ENCODE measurements around the gene MTFMT.

MTFMT gene

DNA sequence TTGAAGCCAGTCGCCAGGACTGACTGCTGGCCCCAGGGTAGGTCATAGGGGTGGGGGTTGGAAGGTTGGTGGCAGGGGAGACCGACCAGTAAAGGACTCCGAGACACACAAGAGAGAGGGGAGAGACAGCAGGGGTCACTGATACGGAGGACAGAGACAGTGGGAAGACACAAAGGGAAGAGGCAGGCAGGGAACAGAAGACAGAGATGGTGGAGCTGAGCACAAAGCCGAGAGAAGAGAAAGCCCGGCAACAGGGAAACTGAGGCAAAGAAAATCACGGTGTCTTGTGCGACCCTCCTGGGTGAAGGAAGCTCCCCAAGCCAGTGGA is 37.8 kb upstream of the MTFMT start:
- H3K4me3 ChIP-seq (replicated peaks; ENCODE audit: low read depth, low read length): peak overlapping the region; percentile 42
- TF ChIP-seq, protein P1, sequence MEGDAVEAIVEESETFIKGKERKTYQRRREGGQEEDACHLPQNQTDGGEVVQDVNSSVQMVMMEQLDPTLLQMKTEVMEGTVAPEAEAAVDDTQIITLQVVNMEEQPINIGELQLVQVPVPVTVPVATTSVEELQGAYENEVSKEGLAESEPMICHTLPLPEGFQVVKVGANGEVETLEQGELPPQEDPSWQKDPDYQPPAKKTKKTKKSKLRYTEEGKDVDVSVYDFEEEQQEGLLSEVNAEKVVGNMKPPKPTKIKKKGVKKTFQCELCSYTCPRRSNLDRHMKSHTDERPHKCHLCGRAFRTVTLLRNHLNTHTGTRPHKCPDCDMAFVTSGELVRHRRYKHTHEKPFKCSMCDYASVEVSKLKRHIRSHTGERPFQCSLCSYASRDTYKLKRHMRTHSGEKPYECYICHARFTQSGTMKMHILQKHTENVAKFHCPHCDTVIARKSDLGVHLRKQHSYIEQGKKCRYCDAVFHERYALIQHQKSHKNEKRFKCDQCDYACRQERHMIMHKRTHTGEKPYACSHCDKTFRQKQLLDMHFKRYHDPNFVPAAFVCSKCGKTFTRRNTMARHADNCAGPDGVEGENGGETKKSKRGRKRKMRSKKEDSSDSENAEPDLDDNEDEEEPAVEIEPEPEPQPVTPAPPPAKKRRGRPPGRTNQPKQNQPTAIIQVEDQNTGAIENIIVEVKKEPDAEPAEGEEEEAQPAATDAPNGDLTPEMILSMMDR (IDR thresholded peaks at IDR 0.05; ENCODE audit: low read length, missing control alignments): no peak
- DNase-seq (ENCODE audit: low read depth): no peak

DNA sequence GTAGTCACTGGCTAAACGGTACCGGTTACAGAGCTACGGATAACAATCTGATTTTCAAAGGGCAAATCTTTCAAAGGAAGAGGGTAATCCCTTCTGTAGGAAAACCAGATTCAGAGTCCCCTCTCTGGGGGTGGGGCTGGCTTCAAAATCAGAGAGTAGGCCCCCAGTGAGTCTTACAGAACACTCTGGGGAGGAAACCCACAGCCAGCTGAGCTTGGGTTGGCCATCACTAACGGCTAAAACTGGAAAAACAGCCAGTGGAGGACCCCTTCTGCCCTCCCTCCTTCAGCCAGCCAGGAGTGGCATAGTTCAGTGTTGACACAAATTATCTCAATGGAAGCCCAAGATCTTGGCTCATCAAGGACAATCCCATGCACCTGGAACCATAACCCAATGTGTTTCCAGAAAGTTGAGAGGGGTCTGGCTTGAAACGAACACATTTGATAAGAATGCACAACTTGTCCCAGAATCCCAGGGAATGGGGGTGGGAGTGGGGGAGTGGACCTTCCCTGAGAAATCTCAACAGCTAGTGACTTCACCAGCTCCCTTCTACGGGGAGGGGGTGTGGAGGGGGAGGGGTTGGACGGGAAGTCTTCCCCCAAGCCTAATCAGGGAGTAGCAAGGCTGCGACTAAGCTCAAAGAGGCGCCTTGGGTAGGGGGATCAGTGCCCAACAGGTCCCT is 37.3 kb upstream of the MTFMT start:
- TF ChIP-seq, protein P1 (IDR thresholded peaks at IDR 0.05; ENCODE audit: low read length, missing control alignments): no peak
- peak overlapping the region; percentile 42 for H3K4me3 ChIP-seq (replicated peaks; ENCODE audit: low read depth, low read length)

DNA sequence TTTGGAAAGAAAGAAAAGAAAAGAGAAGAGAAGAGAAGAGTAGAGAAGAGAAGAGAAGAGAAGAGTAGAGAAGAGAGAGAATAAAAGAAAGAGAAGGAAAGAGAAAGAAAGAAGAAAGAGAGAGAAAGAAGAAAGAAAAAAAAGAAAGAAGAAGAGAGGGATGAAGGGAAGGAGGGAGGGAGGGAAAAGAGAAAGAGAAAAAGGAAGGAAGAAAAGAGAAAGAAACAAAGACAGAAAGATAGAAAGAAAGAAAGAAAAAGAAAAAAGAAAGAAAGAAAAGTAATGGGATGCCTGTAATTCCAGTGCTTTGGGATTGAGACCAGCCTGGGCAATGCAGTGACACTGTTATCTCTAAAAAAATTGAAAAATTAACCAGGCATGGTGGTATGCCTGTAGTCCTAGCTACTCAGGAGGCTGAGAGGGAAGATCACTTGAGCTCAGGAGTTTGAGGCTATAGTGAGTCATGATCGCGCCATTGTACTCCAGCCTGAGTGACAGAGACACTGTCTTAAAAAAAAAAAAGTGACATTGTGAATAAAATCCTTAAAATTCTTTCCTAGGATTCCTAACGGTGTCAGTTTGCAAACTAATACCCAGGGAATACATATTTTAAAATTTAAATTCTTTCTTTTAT is 36.7 kb upstream of the MTFMT start:
- H3K4me3 ChIP-seq (replicated peaks; ENCODE audit: low read depth, low read length): peak overlapping the region; percentile 13
- peak; percentile 36 for DNase-seq (ENCODE audit: low read depth)
- TF ChIP-seq, protein P1 (IDR thresholded peaks at IDR 0.05; ENCODE audit: low read length, missing control alignments): no peak

More for the DNA sequence above, 37.3 kb upstream of the MTFMT start:
- no peak for DNase-seq (ENCODE audit: low read depth)

DNA sequence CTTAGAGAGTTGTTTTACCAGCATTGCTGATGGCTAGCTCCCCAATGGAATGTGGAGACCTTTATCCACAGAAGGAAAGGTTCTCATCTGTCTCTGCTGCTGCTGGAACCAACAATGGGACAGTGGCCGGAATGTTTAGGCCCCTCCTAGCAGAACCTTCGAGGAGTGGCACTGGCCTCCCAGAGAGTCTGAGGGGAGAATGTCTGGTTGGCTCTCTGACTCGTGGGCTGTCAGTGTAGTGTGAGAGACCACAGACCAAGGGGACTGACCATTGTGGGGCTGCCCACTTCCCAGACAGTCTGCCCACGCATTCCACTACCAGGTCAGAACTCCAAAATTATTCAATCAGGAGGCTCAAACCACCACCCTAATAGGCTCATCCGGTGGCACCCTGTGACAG is 33.3 kb upstream of the MTFMT start:
- no peak overlapping the region for H3K4me3 ChIP-seq (replicated peaks; ENCODE audit: low read depth, low read length)
- TF ChIP-seq, protein P1 (IDR thresholded peaks at IDR 0.05; ENCODE audit: low read length, missing control alignments): no peak

DNA sequence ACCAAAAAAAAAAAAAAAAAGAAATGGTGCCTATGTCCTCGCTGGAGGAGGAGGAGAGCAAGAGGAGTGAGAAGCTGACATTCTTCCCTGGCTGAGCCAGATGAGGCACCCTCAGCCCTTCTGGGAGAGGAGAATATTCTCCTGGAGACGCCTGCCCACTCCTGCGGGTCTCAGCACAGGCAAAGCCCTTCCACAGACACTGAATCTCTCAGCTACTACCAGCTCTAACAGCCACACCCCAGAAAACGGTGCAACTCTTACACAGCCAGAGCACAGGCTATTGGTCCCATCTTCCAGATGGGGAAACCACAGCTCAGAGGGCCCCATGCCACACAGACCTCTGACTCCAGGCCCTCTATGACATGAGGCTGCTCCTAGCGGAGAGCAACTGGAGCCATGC is 32.6 kb upstream of the MTFMT start:
- no peak overlapping the region for H3K4me3 ChIP-seq (replicated peaks; ENCODE audit: low read depth, low read length)
- DNase-seq (ENCODE audit: low read depth): no peak
- TF ChIP-seq, protein P1 (IDR thresholded peaks at IDR 0.05; ENCODE audit: low read length, missing control alignments): no peak

More for the DNA sequence above, 33.3 kb upstream of the MTFMT start:
- DNase-seq (ENCODE audit: low read depth): no peak

DNA sequence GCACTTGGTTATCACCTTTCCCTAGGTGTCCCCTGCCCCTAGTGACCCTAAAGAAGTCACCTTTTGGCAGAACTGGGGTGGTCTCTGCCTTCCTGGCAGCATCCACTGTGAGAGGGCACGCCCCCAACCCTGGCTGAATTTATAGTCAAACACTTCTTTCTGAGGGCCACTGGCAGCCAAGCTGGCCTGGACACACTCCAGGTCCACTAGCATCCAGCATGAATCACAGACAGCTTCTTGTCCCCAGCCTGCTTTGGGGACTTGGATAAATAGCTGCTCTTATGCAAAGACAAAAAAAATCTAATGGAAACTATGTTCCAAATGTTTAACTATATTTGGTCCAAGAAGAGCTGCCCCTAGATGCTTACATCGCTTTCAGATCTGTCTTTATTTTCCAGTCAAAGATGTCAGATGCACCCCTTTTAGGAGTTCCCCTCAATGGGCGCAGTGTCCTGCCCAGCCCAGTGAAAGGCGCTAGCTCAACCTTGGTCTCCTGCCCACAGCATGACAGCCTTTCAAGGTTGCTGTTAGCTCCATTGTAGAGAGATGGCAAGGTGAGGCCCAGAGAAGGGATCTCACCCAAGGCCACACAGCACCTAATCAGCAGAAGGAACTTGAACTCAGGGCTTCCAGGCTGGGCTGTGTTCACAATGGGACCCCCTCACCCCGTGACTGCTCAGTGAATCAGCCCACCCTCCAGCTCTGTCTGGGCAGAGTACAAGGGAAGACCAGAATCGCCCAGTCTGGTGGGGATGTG is 31.4 kb upstream of the MTFMT start:
- no peak for DNase-seq (ENCODE audit: low read depth)
- H3K4me3 ChIP-seq (replicated peaks; ENCODE audit: low read depth, low read length): no peak overlapping the region
- TF ChIP-seq, protein P1 (IDR thresholded peaks at IDR 0.05; ENCODE audit: low read length, missing control alignments): no peak
